A673 (cell line): ENCODE data around the gene TRIM66. TPM values are rescaled to one million over a fixed set of nuclear protein-coding genes. Genes with fewer than 3 reads are reported as not detected.

Source experiments
- BruUV-seq: library from RNA; stranded (reverse); fragments of 400-500 nt; replicated peaks from 2 replicates; lab custom pipeline; 2021; lab: Mats Ljungman, UMichigan
- CTCF ChIA-PET: fragments of 300-600 bp; sonication (Branson Sonifier 250); formaldehyde crosslinking; loops from one replicate; lab custom pipeline; 2022; ENCODE audit warnings: antibody characterized with exemption; lab: Charles Lee
- POLR2A ChIA-PET: fragments of 300-600 bp; sonication (Branson Sonifier 250); formaldehyde crosslinking; loops from one replicate; lab custom pipeline; 2022; ENCODE audit warnings: antibody characterized with exemption; ENCODE audit not compliant: low non-redundant PET; lab: Charles Lee
- DNase-seq: peaks from one replicate; pipeline ENCODE4 v3.0.0-alpha.2; 2015; ENCODE audit warnings: low spot score
- H3K27ac ChIP-seq: fragments of 200-600 bp; sonication (generic); 2 replicates; pipeline ENCODE4 v1.5.1; 2016; ENCODE audit warnings: mixed run types, low read depth, mild to moderate bottlenecking, mixed read lengths, antibody characterized with exemption, low read length; ENCODE audit not compliant: poor library complexity, severe bottlenecking
- H3K27me3 ChIP-seq: fragments of 200-600 bp; sonication (generic); replicated peaks from 2 replicates; pipeline ENCODE4 v1.6.1; 2017; ENCODE audit warnings: mixed run types, low read depth, mild to moderate bottlenecking, mixed read lengths, antibody characterized with exemption, low read length; ENCODE audit not compliant: insufficient read depth, poor library complexity
- H3K36me3 ChIP-seq: fragments of 200-600 bp; sonication (generic); 2 replicates; pipeline ENCODE4 v1.6.1; 2016; ENCODE audit warnings: mixed run types, mild to moderate bottlenecking, mixed read lengths, antibody characterized with exemption, low read length; ENCODE audit not compliant: insufficient read depth, poor library complexity, severe bottlenecking
- H3K4me1 ChIP-seq: fragments of 200-600 bp; sonication (generic); 2 replicates; pipeline ENCODE4 v1.6.1; 2017; ENCODE audit warnings: mixed run types, mild to moderate bottlenecking, mixed read lengths, antibody characterized with exemption, low read length; ENCODE audit not compliant: insufficient read depth, poor library complexity, severe bottlenecking
- H3K4me3 ChIP-seq: fragments of 200-600 bp; sonication (generic); 2 replicates; pipeline ENCODE4 v1.5.1; 2016; ENCODE audit warnings: low read depth, mixed run types, mild to moderate bottlenecking, mixed read lengths, low read length; ENCODE audit not compliant: poor library complexity, severe bottlenecking
- H3K9me3 ChIP-seq: fragments of 200-600 bp; sonication (generic); 2 replicates; pipeline ENCODE4 v1.6.1; 2016; ENCODE audit warnings: mixed run types, low read depth, mild to moderate bottlenecking, mixed read lengths, antibody characterized with exemption, low read length; ENCODE audit not compliant: poor library complexity, severe bottlenecking
- EZH2 ChIP-seq: fragments of 200-600 bp; sonication (generic); IDR thresholded peaks from 2 replicates; pipeline ENCODE4 v1.6.1; 2017; ENCODE audit warnings: borderline replicate concordance, low read depth, mild to moderate bottlenecking, mixed read lengths, antibody characterized with exemption, low read length; ENCODE audit not compliant: poor library complexity, severe bottlenecking
- intact Hi-C: fragments of 100-400 bp; cut with micrococcal nuclease; formaldehyde crosslinking; loops from one replicate; pipeline ENCODE4 v1.10.0; 2022; ENCODE audit not compliant: unreplicated experiment
- total RNA-seq: library from RNA; stranded (reverse); gene quantifications from 2 replicates; pipeline ENCODE4 v1.2.3, GENCODE V29; 2021
- TF ChIP-seq, protein P1 (sequence below): fragments of 300-800, 200-600 bp; sonication (generic); conservative IDR thresholded peaks from 2 replicates; pipeline ENCODE4 v1.5.1; 2017; ENCODE audit warnings: low read depth, mild to moderate bottlenecking, antibody characterized with exemption, low read length, moderate library complexity, mixed read lengths

TRIM66 gene
- total RNA-seq, 1 experiment from 2014 or later = 9.7 TPM

DNA sequence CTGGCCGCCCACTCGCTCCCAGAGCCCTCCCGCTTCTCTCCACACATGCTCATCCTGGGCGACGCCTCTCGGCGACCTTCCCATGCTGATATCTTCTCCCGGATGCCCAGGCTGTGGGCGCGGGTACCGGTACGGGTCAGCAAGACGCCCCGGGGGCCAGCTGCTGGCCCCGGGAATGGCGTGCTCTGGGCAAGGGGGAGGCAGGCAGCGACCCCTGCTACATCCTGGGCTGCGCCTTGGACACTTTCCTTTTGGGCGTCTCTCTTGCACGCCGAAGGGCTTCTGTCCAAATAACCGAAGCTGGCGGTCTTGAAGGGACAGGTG is 48.2 kb upstream of the TRIM66 start:
- H3K27ac ChIP-seq = no peak overlapping the region
- H3K36me3 ChIP-seq = no peaks in the 10 kb centered on the region
- H3K27me3 ChIP-seq = no peaks in the 10 kb centered on the region
- ChIA-PET POLR2A (no interaction called here), CTCF (no interaction called here)
- TF ChIP-seq, protein P1, sequence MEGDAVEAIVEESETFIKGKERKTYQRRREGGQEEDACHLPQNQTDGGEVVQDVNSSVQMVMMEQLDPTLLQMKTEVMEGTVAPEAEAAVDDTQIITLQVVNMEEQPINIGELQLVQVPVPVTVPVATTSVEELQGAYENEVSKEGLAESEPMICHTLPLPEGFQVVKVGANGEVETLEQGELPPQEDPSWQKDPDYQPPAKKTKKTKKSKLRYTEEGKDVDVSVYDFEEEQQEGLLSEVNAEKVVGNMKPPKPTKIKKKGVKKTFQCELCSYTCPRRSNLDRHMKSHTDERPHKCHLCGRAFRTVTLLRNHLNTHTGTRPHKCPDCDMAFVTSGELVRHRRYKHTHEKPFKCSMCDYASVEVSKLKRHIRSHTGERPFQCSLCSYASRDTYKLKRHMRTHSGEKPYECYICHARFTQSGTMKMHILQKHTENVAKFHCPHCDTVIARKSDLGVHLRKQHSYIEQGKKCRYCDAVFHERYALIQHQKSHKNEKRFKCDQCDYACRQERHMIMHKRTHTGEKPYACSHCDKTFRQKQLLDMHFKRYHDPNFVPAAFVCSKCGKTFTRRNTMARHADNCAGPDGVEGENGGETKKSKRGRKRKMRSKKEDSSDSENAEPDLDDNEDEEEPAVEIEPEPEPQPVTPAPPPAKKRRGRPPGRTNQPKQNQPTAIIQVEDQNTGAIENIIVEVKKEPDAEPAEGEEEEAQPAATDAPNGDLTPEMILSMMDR = no peak
- no peak for TF ChIP-seq EZH2
- no peak overlapping the region for H3K4me3 ChIP-seq
- no peaks in the 10 kb centered on the region for H3K9me3 ChIP-seq
- DNase-seq = no peak
- BruUV-seq = no TSS peak
- H3K4me1 ChIP-seq = no peaks in the 10 kb centered on the region
- intact Hi-C loops = no loop called here

DNA sequence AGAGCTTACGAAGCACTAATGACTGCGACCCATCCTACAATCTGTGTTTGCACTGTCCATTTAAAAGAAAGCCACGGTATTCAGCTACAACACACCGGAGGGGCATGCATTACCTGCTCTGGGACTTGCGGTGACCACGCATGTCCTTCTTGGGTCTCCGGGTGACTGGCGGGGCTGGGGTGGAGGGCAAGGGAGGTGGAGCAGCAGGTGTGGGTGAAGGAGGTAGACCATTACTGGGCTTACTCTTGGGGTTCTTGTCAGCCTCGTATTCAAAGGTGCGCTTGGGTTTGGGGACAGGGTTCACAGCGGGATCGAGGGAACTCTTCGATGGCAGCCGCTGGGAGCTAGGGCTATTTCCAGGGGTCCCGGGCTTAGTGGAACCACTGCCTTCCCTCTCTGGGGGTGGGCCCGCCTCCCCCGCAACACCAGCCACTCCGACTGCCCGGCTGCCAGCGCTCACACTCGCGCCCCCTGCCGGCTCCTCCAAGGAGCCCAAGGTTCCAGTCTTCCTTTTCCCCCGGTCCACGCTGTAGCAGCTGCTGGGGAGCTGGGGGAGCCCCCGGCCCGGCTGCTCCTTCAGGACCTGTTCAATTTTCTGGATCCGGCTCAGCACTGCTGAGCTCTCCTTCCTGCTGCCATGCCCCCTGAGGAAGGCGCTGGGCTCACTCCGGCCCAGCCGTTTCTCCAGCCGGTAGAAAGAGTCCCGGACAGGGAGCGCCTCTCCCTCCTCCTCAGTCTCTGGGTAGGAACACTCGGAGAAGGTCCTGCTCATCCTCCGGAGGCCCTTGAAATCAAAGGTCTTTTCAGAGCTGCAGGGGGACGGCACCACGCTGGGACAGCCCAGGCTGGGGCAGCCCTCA is 47.6 kb upstream of the TRIM66 start:
- Histone ChIP-seq H3K9me3 (no peaks in the 10 kb centered on the region), H3K4me1 (no peaks in the 10 kb centered on the region), H3K27ac (no peak overlapping the region), H3K36me3 (no peaks in the 10 kb centered on the region), H3K4me3 (no peak overlapping the region), H3K27me3 (no peaks in the 10 kb centered on the region)
- POLR2A ChIA-PET = no interaction called here
- TF ChIP-seq EZH2 = no peak
- TF ChIP-seq, protein P1 = no peak
- no TSS peak for BruUV-seq
- intact Hi-C loops = no loop called here
- CTCF ChIA-PET = no interaction called here
- DNase-seq = no peak

DNA sequence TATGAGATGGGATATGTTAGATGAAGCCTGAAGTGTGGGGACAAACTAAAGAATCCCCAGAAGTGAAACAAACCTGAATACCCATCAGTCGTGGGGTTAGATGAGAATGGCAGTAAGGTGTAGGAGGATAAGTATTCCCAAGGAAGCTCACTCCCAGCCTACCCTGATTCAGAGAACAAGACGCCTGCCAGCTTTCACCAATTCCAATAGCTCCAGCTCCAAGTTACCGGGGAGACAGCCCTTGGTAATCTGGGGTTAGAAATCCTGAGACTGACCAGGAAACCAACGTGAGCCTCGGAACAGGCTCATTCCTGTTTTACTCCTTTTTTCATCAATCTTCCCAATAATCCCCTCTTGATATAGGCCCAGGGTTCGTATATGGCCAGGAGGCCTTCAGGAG is 46.6 kb upstream of the TRIM66 start:
- BruUV-seq = no TSS peak
- DNase-seq = no peak
- Histone ChIP-seq H3K4me1 (no peaks in the 10 kb centered on the region), H3K27ac (no peak overlapping the region), H3K9me3 (no peaks in the 10 kb centered on the region), H3K36me3 (no peaks in the 10 kb centered on the region), H3K4me3 (no peak overlapping the region), H3K27me3 (no peaks in the 10 kb centered on the region)
- intact Hi-C loops = no loop called here
- TF ChIP-seq EZH2 = no peak
- TF ChIP-seq, protein P1 = no peak
- ChIA-PET POLR2A (no interaction called here), CTCF (no interaction called here)
